ENCODE measurements around the gene GREB1L. TPM values are rescaled to one million over a fixed set of nuclear protein-coding genes. Genes with fewer than 3 reads are reported as not detected.

Gene GREB1L
- total and polyA plus RNA-seq, 9 of the 15 experiments (the other 6 are each of a cell fraction or from before 2014, with no cell fraction given) = 0.03 TPM; not detected in 8

GRCh38 chr18:21452276-21452780, 210.3 kb downstream of the GREB1L start:
- Histone ChIP-seq H3K9me1 (ENCODE audit: control insufficient read depth, insufficient read depth, low read length) (no peaks in the 10 kb centered on the region), H3K27me3 (ENCODE audit: control insufficient read depth in 2 of 2, insufficient read depth in 2 of 2, low read length in 2 of 2) (peaks cover 12 to 13% of the 10 kb centered on the region in 2 experiments; a peak in 2 of 5 replicates), H3K4me2 (ENCODE audit: insufficient read depth, low read length) (no peak overlapping the region), H3K9me3 (replicated peaks; ENCODE audit: control insufficient read depth, insufficient read depth, low read depth, low read length) (no peaks in the 10 kb centered on the region), H3K4me3 (no peak overlapping the region), H3K9ac (ENCODE audit: insufficient read depth in 1 of 2, low read depth in 2 of 2, low read length in 2 of 2) (no peak overlapping the region), H3K27ac (ENCODE audit: extremely low read depth, low read depth, low read length) (no peak overlapping the region), H4K20me1 (replicated peaks; ENCODE audit: control insufficient read depth, insufficient read depth, low read length) (no peaks in the 10 kb centered on the region), H3K79me2 (ENCODE audit: control insufficient read depth, insufficient read depth, low read length) (no peaks in the 10 kb centered on the region), H3K4me1 (replicated peaks in 1 of 2; ENCODE audit: control insufficient read depth in 2 of 2, insufficient read depth in 2 of 2, low read length in 2 of 2) (no peaks in the 10 kb centered on the region), H3K36me3 (ENCODE audit: control insufficient read depth, insufficient read depth, low read length) (no peaks in the 10 kb centered on the region), H2AFZ (ENCODE audit: low read depth, low read length) (no peak overlapping the region)
- DNase-seq (ENCODE audit: extremely low read depth in 1 of 4, low spot score in 3 of 4) (no peak), ATAC-seq (no peak), FAIRE-seq (no peak)
- in situ Hi-C loops (cut with MboI) (no loop called here), intact Hi-C loops (cut with micrococcal nuclease) (no loop called here)
- POLR2A ChIA-PET = interaction anchor here (0.9 kb wide), 1 partner anchor 12 kb away, joined by 3 read pairs; no protein-coding TSS in a partner anchor
- no TSS peak for BruUV-seq (replicated peaks)
- TF ChIP-seq PURB (CRISPR knock-in tag; IDR thresholded peaks at IDR 0.05; ENCODE audit: low read depth) = no peak
- no peak for TF ChIP-seq NCOA1 (IDR thresholded peaks at IDR 0.05; ENCODE audit: low read depth)
- TF ChIP-seq YY1 (IDR thresholded peaks at IDR 0.05; ENCODE audit: borderline replicate concordance in 1 of 3, control insufficient read depth in 1 of 3, extremely low read depth in 1 of 3, insufficient read depth in 3 of 3, insufficient read length in 1 of 3, insufficient replicate concordance in 2 of 3, low read depth in 1 of 3, low read length in 2 of 3) = no peak
- no peak for TF ChIP-seq NFYB (IDR thresholded peaks at IDR 0.05; ENCODE audit: extremely low read depth, insufficient read length)
- TF ChIP-seq SMC3 (conservative IDR thresholded peaks at IDR 0.05; ENCODE audit: insufficient read depth, low read depth, low read length) = no peak
- no peak for TF ChIP-seq KLF10 (CRISPR knock-in tag; IDR thresholded peaks at IDR 0.05)
- TF ChIP-seq KHSRP (IDR thresholded peaks at IDR 0.05) = no peak
- no peak for TF ChIP-seq PRPF4 (IDR thresholded peaks at IDR 0.05; ENCODE audit: insufficient read depth, low read depth, low read length, poor library complexity, severe bottlenecking)
- TF ChIP-seq HMBOX1 (IDR thresholded peaks at IDR 0.05) = no peak
- TF ChIP-seq E2F8 (IDR thresholded peaks at IDR 0.05; ENCODE audit: low read depth, partially characterized antibody) = no peak
- no peak for TF ChIP-seq OTX1 (CRISPR knock-in tag; IDR thresholded peaks at IDR 0.05)
- no peak for TF ChIP-seq SREBF1 (IDR thresholded peaks at IDR 0.05; ENCODE audit: borderline replicate concordance, low read depth, low read length)
- TF ChIP-seq PCBP1 (IDR thresholded peaks at IDR 0.05; ENCODE audit: low read depth, low read length, poor library complexity, severe bottlenecking) = no peak
- no peak for TF ChIP-seq ILF3 (IDR thresholded peaks at IDR 0.05; ENCODE audit: borderline replicate concordance)
- WGBS (ENCODE audit: insufficient coverage, low coverage, missing lambda C conversion rate) = 0% methylated on average over 2 of the region's 2 CpGs
- CTCF ChIA-PET (ENCODE audit: low intra/inter-chr PET ratio) = no interaction called here
